SK-N-DZ (cell line): ENCODE data around the gene PIK3R6.

Experiments
- DNase-seq: peaks from one replicate; pipeline ENCODE4 v3.0.0-alpha.2; 2015; ENCODE audit warnings: low spot score

Gene PIK3R6

DNA sequence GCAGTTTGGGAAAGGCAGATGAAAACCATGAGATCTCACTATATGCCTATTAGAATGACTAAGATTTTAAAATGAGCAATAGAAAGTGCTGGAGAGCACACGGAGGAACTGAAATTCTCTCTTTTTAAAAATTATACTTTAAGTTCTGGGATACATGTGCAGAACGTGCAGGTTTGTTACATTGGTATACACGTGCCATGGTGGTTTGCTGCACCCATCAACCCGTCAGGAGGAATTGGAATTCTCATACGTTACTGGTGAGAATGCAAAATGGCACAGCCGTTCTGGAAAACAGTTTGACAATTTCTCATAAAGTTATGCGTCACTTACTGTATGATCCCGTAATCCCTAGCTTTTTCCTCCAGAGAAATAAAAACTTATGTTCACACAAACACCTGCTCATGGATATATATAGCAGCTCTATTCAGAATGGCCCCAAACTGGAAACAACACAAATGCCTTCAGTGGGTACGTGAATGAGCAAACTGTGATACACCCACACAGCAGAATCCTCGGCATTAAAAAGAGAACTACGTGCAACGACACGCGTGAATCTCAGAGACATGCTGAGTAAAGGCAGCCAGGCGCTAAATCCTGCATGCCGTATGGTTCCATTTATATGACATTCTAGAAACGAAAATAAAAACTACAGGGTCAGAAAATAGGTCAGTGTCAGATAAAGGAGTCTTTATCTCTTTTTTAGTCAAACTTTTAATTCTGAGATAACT is 11.8 kb downstream of the PIK3R6 start:
- no peak for DNase-seq

DNA sequence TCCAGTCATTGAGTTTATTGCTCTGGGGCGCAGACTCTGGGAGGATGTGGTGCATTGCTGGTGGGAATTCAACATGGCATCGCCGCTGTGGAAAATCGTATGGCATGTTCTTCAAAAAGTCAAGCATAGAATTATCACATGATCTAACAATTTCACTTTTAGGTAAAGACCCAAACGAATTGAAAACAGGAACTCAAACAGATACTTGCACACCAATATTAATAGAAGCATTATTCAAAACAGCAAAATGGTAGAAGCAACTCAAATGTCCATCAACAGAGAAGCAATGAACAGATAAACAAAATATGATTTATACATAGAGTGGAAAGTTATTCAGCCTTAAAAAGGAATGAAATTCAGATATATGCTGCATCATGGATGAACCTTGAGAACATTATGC is 15.9 kb downstream of the PIK3R6 start:
- DNase-seq, result no peak

DNA sequence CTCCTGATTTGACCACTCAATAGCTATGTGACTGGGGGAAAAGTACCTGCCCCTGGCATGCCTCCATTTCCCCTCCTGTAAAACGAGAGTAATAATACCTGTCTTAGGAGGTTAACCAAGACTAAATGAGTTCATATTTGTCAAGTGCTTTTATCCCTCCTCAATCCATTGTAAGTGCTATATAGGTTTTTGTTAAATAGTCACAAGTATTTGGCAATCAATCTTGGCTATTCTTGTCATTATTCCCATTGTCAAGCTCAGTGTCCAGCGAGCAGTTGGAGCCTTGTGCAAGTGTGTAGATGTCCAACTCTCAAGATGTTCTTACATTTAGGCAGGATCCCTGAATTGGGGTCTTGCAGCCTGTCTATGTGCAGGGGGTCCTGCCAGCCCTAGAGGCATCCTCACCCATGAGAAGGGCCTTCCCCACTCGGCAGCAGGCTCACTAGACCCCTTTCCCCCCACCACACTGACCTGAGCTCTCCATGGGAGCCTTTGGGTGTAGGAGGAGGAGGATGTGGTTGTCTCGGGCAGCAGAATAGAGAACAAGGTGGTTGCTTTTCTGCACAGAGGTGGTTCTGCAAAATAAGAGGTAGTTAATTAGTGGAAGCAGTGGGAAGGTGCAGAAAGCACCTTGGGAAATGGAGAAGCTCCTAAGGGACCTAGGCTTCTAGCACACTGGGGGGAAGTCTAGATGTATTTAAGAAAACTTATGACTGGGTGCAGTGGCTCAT is 18.0 kb downstream of the PIK3R6 start:
- no peak for DNase-seq

DNA sequence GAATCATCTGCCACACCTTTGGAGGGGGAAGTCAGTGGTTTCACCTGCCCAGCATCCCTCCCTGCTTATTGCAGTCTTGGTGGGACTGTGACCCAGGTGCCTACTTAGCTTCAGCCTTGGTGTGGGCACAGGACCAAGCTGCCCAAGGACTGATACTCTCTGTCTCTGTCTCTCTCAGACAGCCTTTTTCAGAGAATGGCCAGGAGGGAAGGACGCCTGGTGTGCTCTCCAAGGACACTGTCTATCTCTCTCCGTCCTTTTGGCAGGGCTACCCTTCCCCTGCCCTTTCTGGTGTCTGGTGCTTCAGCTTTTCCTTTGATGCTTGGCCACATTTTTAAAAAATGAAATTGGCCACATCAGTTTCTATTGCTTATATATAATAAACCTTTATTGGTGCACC is 19.6 kb downstream of the PIK3R6 start:
- no peak for DNase-seq

DNA sequence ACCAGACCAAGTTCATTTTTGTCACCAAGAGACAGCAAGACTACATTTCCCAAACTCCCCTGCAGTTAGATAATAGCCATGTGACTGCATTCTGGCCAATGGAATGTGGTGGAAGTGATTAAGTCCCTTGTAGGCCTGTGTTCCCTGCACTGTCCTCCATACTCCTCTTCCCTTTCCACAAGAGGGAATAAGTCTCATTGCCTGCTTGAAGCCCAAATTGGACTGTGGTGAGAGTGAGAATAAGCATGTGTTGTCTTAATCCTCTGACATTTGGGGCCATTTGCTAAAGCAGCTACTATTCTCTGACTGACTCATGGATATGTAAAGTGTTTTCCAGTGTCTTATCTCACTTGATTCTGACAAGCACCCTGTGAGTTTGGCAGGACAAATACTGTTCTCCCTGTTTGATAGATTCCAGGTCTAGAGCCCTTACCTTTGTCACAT is 20.7 kb downstream of the PIK3R6 start:
- DNase-seq, result no peak

DNA sequence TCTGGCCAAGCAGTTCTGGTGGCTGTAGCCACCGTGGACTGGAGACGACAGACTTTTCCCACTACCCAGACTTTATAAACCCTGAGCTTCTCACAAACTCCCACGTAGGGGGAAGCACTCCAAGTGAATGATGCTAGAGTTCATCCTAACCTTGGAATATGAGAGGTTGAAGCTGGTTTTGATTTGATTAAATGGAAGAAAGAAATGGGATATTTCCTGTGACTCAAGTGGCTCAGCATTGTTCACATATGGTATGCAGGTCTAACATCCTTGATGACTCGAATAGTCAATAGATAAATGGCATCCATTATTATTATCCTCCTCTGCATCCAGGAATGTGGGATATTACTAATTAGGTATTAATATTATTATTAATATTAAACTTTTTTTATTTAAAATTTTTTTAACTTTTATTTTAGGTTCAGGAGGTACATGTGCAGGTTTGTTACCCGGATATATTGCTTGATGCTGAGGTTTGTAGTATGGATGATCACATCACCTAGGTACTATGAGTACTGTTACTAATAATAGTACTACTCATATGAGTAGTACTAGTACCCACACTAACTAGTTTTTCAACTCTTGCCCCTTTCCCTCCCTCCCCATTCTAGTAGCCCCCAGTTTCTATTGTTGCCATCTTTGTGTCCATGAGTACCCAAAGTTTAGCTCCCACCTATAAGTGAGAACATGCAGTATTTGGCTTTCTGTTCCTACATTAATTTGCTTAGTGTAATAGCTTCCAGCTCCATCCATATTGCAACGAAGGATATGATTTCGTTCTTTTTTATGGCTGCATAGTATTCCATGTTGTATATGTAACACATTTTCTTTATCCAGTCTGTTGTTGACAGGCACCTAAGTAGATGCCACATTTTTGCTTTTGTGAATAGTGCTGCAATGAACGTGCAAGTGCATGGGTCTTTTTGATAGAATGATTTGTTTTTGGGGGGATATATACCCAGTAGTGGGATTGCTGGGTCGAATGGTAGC is 22.9 kb downstream of the PIK3R6 start:
- DNase-seq, result no peak

DNA sequence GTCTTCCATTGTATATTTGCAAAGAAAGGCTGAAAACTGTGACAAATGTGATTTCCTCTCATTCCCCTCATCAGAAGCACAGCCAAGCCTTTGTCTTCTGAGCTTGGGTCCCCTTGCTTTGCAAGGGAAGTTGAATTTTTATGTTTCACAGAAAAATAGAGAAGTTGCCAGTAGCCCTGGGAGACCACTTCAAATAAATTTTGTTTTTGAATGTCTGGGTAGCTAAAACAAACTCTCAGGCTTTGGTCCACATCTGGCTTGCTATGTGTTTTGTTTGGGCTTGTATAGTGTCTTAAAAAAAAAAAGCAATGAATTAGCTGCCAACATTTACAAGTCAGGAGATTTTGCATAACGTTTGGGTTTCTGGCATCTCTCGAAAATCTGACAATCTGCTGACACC is 24.1 kb downstream of the PIK3R6 start:
- DNase-seq, result no peak

DNA sequence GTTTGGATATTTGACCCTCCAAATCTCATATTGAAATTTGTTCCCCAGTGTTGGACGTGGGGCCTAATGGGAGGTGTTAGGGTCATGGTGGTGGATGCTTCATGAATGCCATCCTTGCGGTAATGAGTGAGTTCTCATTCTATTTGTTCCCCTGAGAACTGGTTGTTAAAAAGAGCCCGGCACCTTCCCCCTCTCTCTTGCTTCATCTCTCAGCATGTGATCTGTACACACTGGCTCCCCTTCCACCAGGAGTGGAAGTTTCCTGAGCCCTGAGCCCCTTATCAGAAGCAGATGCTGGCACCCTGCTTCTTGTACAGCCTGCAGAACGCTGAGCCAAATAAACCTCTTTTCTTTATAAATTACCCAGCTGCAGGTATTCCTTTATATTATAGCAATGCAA is 25.6 kb downstream of the PIK3R6 start:
- no peak for DNase-seq

DNA sequence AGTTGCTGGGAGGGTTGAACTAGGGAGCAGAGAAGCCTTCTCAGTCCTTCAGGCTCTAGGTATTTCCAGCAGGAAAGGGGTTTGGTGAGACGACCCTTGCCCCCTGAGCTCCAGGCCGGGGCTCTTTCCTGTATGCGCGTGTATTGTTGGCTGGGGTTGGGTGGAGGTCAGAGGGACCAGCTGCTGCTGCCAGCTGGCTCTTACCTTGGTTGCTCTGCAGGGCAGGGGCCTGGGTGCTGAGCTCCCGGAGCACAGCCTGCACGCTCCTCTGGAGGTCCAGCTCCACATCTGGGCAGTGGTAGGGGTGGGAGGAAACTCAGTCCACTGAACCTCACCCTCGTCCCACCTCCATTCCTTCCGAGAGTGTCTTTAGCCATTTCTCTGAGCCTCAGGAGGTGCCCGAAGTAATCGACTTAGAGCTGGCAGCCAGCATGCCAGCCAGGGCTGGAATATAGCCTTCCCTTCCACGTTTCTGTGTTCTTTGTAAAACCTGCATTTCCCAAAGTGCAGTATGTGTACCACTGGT is 28.0 kb downstream of the PIK3R6 start:
- no peak for DNase-seq

DNA sequence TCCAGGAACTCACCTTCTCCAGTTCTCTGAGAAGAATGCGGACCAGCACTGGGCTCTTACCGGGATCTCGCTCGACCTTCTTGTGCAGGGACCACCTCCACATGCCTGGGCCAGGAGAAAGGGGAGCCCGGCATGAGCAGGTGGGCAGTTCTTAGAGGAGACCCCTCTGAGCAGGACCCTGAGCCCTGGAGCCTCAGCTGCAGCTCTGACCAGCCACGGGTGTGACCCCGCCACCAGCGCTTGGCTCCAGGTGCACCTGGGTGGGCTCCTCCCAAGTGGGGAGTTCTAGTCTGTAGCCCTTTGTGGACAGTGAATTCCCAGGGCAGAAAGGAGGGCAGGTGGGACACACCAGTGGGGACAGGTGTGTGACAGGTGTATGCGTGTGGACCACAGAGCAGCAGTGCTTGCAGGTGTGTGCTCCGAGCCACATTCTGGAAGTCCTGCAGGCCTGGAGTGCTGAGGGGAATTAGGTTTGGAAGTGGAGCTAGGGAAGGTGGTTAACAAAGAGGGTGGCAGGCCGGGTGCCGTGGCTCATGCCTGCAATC is 28.9 kb downstream of the PIK3R6 start:
- DNase-seq, result no peak

DNA sequence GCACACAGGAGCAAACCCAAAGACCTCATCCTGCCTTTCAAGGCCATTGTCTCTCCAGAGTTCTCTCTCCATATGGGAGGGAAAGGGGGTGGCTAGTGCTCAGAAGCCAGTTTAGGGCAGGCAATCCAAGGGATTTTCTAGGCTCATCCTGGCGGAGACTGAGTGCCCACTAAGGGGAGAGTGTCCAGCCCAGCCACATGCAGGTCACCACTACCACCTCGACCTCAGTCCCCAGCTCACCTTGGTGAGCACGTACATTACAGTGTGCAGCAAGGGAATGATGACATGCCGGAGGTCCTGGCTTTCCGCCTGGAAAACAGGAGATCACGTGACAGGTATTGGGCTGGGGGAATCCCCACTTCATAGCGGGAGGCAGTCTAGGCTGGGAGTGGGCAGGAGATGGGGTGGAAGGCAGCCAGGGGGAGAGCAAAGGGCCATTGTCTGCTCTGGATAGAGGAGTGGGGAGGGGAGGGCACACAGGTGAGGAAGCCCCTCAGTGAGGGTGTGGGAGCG is 29.9 kb downstream of the PIK3R6 start:
- DNase-seq, result no peak

DNA sequence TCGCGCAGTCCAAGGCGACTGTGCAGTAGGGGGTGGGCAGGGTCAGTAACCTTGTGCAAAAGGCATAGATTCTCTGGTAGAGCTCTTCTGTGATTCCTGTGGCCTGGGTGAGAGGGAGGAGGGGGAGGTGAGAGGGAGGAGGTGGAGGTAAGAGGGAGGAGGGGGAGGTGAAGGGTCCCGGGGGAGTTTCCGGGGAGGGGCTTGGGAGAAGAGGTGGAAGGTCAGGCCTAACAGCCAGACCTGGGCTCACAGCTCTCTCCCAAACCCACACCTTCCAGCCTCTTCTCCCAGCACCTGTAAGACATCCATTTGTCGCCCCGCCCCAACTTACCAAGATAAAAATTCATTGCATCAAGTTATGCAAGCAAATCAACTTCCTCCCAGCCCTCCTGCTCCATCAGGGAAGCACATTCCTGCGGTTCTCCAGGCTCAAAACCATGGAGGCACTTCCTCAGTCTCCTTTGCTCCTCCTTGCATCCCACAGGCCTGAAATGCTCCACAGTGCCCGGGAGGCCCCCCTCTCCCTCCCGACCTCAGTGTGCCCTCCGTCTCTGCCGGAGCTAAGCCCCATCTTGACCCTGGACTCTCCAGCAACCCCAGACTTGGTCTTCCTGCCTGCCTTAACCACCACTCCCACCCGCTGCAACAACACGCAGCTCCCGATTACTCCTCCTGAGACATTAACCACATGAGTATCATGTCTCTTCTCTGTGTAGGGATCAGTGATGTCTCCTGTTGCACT is 30.5 kb downstream of the PIK3R6 start:
- DNase-seq, result no peak

DNA sequence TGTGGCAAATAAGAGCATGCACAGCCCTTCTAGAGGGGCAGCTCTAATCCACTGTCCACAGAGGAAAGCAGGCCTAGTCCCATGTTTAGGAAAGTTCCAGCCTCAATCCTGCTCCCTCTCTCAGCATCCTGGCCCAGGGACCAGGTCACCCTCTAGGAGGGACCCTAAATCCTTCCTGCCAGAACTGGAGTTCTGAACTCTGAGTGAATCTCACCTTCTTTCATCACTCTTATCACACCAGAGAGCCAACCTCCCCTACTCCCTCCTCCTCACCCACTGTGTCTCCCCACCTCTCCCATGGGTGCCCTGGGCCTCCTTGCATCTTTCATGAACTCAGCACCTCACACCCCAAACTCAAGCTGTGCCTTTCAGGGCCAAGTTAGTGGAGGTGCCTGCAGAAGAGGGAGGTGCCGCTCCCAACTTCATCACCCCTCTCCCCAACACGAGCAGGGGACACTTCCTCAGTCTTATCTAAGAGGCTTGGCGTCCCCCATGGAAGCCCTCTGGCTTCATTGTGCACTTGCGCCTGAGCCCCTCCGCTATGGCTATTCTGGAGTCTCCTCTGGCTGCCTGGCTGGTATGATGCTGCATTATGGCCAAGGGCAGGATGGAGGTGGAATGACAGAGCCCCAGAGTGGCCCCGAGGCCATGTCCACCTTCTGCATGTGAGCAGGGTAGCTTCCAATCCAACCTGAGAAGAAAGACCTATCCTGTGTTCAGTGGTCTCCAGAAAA is 31.7 kb downstream of the PIK3R6 start:
- no peak for DNase-seq

DNA sequence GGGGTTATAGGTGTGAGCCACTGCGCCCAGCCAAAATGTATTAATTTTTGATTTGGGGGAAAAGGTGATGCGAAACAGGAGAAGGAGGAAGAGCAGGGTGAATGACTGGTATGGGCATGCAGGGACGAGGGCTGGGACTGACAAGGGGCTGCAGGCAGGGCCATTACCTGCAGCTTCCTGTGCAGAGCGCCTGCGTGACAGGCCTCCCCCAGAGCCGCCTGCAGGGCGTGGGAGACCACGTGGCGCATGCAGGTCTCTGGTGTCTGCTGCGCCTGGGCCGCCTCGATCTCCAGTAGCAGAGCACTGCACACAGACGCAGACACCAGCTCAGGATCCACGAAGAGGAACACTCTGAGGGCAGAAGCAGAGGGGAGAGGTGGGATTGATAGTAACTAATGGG is 32.4 kb downstream of the PIK3R6 start:
- DNase-seq, result no peak

DNA sequence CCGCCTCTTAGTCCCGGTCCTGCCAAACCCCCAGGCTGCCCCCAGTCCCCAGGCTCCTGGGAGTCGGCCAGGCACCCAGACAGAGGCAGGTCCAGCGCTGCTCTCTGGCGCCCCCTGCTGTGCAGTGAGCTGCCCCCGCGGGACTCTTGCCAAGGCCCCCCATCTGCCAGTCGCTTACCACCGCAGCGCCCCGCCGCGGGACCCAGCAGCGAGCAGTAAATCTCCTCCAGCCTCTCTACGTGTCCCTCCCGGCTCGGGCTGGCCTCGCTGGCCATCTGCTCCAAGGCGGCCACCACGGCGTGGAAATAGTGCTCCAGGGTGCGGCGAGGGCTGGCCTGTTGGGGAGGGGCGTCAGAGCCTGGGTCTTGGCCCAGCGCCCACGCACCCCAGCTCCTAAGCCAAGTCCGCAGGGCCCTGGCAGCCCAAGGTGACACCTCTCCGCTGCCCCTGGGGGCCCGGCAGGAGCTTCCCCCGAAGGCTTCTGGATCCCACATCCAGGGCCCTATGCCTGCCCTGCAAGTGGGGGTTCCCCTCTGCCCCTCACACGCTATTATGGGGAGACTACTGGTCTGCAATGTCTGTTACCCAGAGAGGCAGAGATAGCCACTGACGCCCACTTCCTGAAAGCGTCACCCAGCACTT is 34.6 kb downstream of the PIK3R6 start:
- no peak for DNase-seq

DNA sequence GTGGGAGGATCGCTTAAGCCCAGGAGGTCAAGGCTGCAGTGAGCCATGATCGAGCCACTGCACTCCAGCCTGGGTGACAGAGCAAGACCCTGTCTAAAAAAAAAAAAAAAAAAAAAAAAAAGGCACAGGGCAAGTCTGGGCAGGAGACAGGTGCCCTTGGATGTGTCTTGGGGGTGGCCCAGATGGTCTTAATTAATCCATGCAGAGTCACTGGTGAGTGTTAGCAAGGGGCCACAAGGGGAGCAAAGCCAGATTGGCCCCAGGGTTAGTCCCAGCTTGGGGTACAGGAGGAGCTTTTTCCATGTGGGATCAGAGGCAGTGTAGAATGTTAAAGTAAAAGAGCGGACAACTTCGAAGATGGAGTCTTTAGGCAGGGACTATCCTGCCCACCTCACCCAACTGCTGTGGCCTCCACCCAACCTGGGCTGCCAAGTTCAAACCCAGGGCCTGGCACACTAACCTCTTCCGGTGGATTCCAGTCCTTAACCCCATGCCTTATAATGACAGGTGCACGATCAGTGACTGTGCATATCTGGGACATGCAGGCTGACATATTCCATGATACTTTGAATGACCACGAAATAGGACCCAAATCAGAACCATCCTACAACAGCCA is 36.1 kb downstream of the PIK3R6 start:
- no peak for DNase-seq

DNA sequence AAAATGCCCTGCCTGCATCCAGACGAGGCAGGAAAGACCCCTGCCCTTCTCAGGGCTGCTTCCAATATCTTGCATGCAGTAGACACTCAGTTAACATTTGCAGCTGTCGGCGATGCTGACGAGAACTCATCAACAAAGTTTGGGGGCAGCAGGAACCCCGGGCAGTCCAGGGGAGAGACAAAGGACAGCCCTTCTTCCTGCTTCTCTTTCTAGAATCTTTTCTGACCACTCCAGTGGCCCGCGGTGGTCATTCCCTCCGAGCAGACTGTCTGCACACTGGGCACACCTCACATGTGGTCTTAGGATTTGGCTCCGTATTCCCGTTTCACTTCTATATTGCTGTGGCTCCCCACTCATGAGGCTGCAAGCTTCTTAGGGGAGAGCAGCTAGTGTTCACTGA is 37.3 kb downstream of the PIK3R6 start:
- DNase-seq, result no peak

DNA sequence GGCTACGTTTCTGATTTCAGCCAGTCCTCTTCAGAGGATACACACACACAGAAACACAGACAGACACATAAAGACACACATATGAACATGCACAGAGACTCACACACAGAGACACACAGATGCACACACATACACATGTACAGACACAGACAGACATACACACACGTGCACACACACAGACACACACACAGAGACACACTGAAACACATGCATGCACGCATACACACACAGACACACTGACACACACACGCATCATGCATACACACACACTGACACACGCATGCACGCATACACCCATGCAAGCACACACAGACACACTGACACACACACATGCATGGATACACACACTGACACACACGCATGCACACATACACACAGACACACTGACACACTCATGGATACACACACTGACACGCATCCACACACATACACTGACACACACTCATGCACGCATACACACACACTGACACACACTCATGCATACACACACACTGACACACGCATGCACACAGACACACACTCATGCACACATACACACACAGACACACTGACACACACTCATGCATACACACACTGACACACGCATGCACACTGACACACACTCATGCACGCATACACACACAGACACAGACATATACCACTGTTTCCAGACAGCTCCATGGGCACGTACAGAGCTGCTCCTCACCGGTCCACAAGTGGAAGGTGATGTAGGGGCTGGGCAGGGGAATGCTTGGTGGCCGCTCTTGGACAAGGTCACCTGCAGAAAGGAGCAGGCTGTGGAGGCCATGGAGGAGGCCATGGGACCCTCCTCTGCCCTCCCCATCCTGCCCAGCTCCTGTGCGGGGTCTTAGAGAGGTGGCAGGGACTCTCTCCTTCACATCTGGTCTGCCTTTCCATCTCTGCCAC is 38.2 kb downstream of the PIK3R6 start:
- no peak for DNase-seq
